PFSK-1 (cell line): Measurements from ENCODE around the gene MAN2A2.

Source experiments
- FOXP2 ChIP-seq: optimal IDR thresholded peaks from 2 replicates; pipeline ENCODE3; 2011; ENCODE audit warnings: borderline replicate concordance, control low read depth, inconsistent platforms; ENCODE audit not compliant: insufficient read depth; ENCODE audit errors: extremely low read length, extremely low read depth
- POLR2AphosphoS5 ChIP-seq: IDR thresholded peaks from 2 replicates; pipeline ENCODE4 v1.6.1; 2012; ENCODE audit warnings: low read depth, mild to moderate bottlenecking, control low read depth, low read length, moderate library complexity
- REST ChIP-seq, 2 experiments: IDR thresholded peaks; 2 replicates each; pipeline versions ENCODE4 v1.6.1 to v1.8.0; 2011 to 2012; ENCODE audit warnings: low read depth in 2 of 2, low read length in 2 of 2, control low read depth in 1 of 2, inconsistent platforms in 1 of 2, mild to moderate bottlenecking in 1 of 2, moderate library complexity in 1 of 2; ENCODE audit not compliant: insufficient read depth in 1 of 2
- SIN3A ChIP-seq: IDR thresholded peaks from 2 replicates; pipeline ENCODE4 v1.6.1; 2012; ENCODE audit warnings: mild to moderate bottlenecking, low read length, moderate library complexity, borderline replicate concordance; ENCODE audit not compliant: insufficient read depth
- TAF1 ChIP-seq: IDR thresholded peaks from 2 replicates; pipeline ENCODE4 v1.6.1; 2012; ENCODE audit warnings: low read length, control low read depth, borderline replicate concordance; ENCODE audit not compliant: insufficient read depth

Gene MAN2A2

GRCh38 chr15:90860450-90860849 lies 42.7 kb upstream of the MAN2A2 start:
- TF ChIP-seq TAF1: no peak
- TF ChIP-seq REST (IDR thresholded peaks at IDR 0.05; ENCODE audit: insufficient read depth in 1 of 2, low read depth in 2 of 2, low read length in 2 of 2): no peak
- no peak for TF ChIP-seq SIN3A

- TF ChIP-seq REST (IDR thresholded peaks at IDR 0.05; ENCODE audit: insufficient read depth in 1 of 2, low read depth in 2 of 2, low read length in 2 of 2) (no peak), FOXP2 (no peak), TAF1 (no peak), POLR2AphosphoS5 (no peak), SIN3A (no peak)
Measured at GRCh38 chr15:90860942-90861675, 42.0 kb upstream of the MAN2A2 start.

- TF ChIP-seq FOXP2 (no peak), TAF1 (no peak), SIN3A (no peak), REST (IDR thresholded peaks at IDR 0.05; ENCODE audit: insufficient read depth in 1 of 2, low read depth in 2 of 2, low read length in 2 of 2) (no peak), POLR2AphosphoS5 (no peak)
Measured at GRCh38 chr15:90862487-90862886, 40.6 kb upstream of the MAN2A2 start.

- TF ChIP-seq SIN3A (no peak), REST (IDR thresholded peaks at IDR 0.05; ENCODE audit: insufficient read depth in 1 of 2, low read depth in 2 of 2, low read length in 2 of 2) (no peak), POLR2AphosphoS5 (no peak), TAF1 (no peak), FOXP2 (no peak)
Measured at GRCh38 chr15:90862964-90863778, 39.9 kb upstream of the MAN2A2 start.

- TF ChIP-seq FOXP2: no peak
Measured at GRCh38 chr15:90863987-90864386, 39.1 kb upstream of the MAN2A2 start.
